ENCODE results near the gene ANKMY2.

DNA sequence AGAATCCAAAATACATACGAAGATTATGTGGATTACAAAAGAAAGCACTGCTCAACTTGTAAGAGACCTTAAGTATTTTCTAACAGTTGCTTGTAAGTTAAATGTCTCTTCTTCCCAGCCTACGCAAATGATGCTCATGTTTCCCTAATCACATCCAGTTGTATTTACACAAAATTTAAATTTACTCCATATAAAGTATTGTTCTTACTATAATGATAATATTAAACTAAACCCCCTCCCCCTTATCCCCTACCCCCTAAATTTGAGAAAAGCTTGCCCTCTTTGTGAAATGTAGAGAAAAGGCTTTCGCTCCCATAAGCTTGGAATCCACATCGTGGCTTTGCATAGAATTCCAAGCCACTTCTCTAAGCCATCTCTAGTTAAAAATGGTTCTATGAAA lies 29.4 kb downstream of the ANKMY2 start:
- TF ChIP-seq POLR2A (IDR thresholded peaks at IDR 0.05; ENCODE audit: extremely low read depth, insufficient read length) (no peak), CTCF (IDR thresholded peaks at IDR 0.05; ENCODE audit: low read depth, low read length) (no peak), MAX (IDR thresholded peaks at IDR 0.05; ENCODE audit: low read depth, low read length) (no peak), MYC (IDR thresholded peaks at IDR 0.05; ENCODE audit: low read depth, low read length) (no peak)

Data from NB4 (cell line).